T-helper 2 cell (primary cell): ENCODE results near the gene AOX1.
"Not testable (repeated sequence)": the region's sequence is repeated elsewhere in the genome, so short reads cannot be mapped to it uniquely, and the experiment has no call there.

Experiments
- DNase-seq, 5 experiments: peaks; one replicate each; pipeline versions ENCODE4 v3.0.0 to v3.0.0-alpha.2; 2012 to 2022

The AOX1 gene

DNA sequence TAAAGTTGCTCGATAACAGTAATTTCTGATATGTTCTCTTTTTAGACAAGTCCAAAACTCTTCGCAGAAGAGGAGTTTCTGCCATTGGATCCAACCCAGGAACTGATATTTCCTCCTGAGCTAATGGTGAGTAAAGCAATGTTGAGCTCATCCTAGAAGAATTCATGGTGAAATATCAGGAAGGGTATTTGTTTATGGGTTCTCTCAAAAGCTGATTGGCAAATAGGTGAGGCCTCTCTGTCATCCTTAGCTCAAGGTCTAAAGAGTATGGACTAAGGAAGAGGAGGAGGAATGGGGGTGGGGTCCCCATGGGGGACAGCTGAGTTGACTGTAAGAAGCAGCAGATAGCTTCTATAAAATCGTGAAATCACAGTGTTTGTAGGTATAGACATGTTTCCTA is 18.2 kb downstream of the AOX1 start:
- no peak for DNase-seq

DNA sequence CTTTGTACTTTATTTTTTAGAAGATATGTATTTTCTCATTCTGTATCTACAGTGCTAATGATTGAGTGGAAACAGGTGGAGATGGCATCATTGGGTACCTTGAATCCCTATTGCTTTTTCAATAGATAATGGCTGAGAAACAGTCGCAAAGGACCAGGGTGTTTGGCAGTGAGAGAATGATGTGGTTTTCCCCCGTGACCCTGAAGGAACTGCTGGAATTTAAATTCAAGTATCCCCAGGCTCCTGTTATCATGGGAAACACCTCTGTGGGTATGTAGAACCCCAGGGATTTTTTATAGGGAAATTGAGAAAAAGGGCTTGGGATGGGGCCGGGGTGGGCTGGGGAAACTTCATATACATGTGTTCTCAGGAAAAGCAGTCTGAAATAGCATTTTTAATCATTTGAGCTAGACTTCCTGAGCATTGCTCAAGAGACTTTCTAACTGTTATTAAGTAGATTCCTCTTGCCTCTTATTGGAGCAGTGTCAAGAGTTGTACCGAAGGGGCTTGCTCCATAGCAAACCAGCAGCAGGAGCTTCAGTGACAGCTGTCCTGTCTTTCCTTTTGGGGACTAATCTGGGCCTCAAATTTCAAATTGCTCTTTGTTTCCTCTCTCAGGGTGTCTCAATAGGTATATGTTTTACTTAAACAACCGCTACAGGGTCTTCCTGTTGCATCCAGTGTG is 18.9 kb downstream of the AOX1 start:
- no peak for DNase-seq

DNA sequence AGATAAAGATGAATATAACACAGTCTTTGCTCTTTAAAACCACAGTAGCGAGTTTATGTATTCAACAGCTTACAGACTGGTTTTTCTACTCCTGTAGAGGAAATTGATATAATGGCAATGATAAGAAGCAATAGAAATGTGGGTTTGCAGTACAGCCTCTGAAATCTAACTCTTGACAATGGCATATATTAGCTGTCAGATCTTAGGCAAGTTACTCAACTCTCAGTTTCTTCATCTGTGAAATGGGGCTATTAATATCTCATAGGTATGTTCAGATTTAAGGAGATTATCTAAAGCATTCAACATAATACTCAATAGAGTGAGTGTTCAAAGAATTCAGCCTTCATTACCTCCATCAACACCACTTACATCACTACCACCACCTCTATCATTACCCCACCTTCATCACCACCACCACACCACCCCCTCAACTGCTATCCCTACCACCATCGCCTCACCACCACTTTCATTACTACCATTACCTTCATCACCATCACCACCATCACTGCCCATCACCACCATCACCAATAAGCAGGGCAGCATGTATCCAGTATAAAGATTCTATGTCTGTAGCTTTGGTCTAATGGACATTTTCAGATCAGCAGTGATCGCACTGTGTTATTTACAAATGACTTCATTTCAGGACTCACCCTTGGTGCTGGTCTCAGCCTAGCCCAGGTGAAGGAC is 22.7 kb downstream of the AOX1 start:
- no peak for DNase-seq

DNA sequence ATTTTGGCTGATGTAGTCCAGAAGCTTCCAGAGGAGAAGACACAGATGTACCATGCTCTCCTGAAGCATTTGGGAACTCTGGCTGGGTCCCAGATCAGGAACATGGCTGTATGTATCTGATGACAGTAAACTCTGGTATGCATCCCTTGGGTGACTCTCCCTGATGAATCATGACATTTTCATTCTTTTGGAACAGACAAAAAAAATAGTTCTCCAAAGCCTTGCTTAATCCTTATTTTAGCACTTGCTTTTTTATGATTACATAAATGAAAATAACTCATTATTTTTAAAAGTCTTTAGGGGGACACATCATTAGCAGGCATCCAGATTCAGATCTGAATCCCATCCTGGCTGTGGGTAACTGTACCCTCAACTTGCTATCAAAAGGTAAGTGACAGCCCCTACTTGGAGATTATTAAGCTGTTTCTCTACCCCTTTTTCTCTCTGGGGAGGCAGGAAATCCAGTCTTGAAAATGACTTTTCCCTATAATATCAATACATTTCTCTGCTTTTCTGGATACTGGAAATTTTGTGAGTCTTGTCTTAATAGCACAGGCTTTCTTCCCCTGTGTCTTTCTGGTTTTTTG is 23.3 kb downstream of the AOX1 start:
- DNase-seq = no peak

DNA sequence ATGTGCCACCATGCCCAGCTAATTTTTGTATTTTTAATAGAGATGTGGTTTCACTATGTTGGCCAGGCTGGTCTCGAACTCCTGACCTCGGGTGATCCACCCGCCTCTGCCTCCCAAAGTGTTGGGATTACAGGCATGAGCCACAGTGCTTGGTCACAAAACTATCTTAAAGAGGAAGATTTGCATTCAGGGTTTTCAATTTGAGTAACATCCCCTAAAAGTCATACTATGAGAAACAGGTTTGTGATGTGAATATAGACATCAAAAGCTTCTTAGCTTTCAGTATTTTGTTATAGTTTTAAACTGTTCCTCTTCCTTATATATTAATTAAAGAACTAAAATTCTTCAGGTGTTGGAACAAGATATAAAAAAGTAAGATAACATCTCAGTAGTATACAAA is 24.4 kb downstream of the AOX1 start:
- DNase-seq = not testable (repeated sequence)

DNA sequence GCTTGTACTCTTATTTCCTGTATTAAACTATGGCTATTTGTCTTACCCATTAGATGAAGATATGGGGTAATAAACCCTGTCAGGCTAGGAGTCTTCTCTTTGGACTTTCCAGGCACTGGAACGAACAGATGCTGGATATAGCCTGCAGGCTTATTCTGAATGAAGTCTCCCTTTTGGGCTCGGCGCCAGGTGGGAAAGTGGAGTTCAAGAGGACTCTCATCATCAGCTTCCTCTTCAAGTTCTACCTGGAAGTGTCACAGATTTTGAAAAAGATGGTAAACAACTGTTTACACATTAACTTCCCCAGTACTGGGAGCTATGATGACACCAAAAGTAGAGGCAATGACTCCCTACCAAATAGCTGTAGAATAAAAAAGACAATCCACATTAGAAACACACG is 27.9 kb downstream of the AOX1 start:
- DNase-seq = no peak

DNA sequence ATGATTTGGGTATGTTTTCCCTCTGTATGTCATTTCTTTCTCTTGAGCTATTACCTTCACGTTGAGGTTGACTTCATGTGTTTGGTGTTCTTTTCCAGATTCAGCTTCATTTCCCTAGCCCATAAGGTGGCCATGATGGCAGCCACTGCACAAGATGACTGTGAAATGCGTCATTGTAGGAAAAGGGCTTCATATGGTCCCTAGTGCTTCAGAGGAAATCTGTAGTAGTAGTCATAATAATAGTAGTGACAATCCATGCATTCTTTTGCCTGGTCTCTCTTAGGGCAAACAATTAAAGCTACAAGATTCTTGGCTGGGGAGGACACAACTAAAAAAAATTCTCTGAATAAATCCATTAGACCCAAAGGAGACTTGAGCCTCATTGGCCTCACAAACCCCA is 28.4 kb downstream of the AOX1 start:
- DNase-seq = peak in 1 of 5 experiments; percentile 23

DNA sequence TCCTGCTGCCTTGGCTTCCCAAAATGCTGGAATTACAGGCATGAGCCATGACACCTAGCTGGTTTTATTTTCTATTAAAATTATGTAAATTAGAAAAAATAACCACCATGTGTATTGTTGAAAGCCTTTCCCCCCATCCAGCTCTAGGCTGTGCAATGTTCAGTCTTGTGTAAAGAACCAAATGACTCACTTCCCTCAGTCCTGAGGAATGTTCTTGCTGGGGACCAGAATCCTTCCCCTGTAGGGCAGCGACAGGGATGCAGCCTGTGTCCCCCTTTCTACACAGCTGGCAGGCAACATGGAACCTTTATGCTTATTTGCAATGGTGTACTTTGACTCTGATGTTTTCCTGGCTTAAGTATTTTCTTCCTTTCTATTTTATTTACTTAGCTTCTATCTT is 29.4 kb downstream of the AOX1 start:
- DNase-seq = no peak

DNA sequence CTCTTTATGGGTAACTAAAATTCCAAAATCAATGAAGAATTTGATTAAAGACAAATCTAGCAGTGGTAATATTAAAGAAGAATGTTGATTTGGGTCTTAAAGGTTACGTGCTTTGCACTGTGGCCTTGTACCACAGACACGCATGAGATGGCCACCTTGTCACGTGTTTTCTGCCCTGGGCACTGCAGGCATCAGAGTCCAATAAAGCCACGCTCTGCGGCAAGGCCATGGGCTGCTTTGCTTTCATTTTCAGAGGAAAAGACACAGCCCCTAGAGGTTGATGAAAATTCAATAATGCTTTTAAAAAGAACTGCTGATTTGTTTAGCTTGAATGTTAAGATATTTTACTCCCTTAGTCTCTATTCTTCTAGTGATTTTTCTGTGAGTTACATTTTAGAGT is 30.4 kb downstream of the AOX1 start:
- no peak for DNase-seq

DNA sequence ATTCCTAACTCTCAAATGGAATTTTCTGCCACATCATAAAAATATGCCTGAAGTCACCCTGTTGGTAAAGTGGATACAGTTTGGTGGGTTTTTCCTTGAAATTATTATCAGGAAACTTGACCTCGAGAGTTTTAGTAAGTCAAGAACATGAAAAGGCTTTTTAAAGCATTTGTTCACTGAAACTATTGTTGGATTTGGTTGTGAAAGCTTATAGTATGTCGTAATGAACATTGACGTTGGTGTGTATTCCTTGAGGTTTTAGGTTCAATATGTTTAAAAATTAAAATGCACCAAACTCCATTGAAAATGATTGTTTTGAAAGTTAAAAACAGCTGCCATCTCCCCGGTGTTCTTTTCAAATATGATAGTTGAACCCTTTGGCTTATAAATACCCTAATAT is 30.8 kb downstream of the AOX1 start:
- DNase-seq = no peak

DNA sequence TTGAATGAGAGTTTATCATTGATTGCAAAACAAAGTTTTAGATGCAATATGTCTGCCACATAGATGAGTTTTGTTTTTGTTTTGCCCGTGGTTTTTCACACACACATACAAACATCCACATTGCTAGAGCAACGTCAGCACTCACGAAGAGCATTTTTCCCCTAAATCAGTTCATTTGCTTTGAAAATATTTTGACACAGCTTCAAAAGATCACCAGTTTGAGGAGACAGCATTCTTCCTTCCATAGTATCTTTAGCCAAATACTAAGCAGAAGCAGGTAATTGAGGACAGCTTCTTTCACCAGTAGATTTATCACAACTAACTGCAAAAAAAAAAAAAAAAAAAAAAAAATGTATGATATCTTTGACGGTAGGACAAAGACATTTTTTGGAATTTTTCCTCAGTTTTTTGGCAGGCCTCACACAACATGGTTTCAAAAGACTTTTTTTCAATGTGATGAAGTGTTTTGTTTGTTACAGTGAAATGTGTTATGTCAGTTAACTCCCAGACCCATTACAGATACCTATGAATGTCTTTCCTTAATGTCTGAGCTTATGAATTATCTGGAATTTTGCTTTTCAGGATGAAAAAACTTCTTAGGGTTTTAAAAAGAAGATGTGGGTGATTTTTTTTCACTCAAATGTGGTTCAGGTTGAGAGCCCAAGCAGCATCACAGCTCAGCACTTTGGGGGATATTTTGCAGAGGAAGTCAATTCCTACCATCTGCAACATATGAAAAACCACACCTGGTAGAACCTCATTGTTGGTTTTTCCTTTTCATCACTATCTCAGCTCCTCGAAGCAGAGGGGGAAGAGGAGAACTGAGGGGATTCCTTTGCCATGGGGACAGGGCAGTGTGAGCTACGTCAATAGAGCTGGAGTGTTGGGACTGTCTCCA is 31.6 kb downstream of the AOX1 start:
- DNase-seq = peak in 1 of 5 experiments; percentile 18

DNA sequence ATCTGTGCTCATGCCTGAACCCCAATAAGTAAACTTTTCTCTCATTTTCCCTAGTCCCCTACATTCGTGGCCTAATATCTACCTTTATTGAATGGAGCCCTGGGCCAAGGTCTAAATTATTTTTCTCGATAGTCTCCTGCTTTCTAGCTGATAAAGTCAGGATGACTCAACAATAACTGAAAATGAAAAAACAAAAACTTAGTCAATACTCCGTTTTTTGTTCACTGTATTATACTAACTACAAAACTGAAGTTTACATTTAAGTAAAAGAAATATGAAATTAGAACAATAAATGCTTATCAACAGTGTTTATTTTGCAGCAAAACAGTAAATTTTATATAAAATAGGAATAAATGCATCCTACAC is 32.2 kb downstream of the AOX1 start:
- DNase-seq = no peak

DNA sequence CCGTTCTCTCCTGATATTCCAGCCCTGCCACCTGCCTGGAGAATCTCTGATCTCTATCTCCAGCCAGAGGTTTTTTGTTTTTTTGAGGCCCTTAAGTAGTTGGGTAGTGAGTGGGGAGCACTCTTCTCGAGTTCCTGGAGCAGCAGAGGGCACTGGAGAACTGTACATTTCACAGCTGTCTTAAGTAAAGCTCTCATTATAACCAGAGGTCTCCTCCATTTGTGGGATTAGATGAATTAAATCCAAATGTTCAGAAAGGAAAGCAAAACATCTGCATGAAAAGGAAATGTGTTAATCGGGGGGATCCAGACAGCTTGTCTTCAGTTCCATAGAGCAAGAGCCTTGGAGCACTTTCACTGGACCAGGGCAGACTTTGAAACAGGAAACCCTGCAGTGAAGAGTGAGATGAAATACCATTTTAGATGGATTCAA is 32.8 kb downstream of the AOX1 start:
- peak in 1 of 5 experiments; percentile 42 for DNase-seq

DNA sequence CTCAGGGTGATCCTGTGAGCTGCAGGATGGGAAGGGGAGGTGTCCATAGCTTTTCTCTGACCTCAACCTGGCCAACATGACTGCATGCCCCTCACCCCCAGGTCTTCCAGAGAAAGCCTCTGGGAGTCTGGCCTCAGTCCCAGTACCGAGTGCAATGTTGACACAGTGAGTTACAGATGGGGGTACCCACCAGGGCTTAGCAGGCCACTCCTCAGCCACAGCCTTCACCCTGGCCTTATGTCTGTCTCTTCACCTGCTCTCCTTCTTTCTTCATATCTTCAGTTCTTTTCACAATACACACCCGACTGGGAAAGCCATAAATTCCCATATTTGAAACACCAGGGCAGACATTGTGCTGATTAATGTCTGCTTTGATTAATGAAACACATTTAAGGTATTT is 33.5 kb downstream of the AOX1 start:
- no peak for DNase-seq

DNA sequence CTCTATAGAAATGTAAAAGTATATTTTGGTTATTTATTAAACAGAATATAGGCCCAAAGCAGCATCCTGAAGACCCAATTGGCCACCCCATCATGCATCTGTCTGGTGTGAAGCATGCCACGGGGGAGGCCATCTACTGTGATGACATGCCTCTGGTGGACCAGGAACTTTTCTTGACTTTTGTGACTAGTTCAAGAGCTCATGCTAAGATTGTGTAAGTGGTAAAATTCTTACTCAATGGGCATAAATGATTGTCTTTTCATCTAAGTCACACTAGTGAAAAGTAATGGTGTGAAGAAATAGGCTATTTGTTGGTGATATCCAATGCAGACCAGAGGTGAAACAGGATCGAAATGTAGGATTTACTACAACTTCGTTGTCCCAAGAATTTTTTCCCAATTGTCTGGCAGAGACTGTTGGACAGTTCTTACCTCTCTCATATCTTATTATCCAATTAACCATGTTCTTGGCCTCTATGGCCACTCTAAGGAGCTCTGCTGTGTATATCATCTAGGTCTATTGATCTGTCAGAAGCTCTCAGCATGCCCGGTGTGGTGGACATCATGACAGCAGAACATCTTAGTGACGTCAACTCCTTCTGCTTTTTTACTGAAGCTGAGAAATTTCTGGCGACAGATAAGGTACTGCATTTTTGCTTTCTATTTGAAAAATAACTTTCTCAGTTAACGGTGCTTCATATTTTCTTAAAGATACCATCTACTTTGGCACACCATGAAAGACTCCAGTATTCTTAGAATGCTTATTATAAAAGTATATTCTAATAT is 35.0 kb downstream of the AOX1 start:
- DNase-seq = peak in 1 of 5 experiments; percentile 16

DNA sequence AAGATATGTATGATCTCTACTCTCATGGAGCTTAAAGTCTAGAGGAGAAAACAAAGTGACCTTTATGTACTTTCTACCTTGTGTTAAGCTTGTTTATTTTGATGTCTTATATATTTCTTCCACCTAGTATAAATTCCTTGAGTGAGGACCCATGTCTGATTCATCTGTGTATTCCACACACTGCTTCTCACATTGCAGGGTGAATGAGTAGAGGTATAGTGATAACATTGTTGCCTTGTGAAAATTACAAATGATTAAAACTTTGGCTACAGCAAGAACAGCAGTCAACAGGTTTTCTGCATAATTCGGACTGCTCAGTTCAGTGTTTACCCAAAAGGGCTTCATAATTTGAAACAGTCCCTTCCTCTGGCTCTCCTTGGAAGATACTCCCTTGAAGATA is 36.3 kb downstream of the AOX1 start:
- no peak for DNase-seq

DNA sequence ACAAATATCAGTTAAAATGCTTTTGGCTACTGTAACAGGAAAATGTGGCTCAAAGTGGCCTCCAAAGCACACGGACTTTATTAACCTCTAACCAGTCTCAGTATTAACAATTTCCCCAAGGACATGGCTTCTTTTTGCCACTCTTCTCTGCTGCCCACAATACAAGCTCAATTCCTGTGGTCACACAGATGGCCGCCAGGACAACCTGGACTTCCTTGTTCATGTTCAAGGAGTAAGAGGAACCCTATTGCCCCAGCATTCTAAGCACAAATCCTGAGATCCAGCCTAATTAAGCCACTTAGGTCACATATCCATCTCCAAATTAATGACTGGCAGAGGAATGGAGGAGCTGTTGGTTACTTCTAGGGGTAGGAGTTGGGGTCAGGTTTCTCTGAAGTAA is 38.2 kb downstream of the AOX1 start:
- DNase-seq = no peak

DNA sequence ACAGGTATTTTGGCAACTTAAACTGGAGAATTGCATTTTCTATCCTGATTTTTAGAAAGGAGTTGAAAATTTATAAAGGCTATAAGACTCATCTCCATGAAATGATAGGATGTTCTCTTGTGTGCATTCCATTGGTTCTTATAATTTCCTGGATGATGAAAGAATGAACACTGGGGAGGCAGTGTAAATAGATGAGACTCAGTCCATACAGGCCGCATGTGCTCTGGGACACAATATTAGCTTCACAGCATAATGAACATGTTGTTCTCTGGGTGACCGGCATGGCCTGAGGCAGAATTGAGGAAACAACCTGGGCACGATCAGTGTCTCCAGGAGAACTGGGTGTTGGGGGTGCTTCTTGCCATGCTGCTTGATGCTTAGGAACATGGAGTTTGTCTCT is 38.8 kb downstream of the AOX1 start:
- DNase-seq = no peak

DNA sequence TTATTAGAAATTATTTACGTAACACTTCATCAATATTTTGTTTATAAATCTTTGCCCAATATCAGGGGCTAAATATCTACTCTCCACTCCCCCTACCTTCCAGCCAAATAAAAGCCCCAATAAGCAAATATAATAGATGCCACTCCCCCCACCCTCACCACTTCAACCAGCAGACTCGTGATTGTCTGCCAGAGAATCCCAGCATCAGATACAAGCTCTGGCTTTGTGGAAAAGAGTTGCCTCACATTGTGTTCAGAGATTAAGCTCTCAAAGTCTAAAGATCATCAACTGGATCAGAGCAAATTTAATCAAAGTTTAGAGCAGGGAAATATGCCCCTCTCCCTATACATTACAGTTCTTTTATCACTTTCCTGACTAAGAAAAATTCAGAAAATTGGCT is 39.5 kb downstream of the AOX1 start:
- DNase-seq = no peak

DNA sequence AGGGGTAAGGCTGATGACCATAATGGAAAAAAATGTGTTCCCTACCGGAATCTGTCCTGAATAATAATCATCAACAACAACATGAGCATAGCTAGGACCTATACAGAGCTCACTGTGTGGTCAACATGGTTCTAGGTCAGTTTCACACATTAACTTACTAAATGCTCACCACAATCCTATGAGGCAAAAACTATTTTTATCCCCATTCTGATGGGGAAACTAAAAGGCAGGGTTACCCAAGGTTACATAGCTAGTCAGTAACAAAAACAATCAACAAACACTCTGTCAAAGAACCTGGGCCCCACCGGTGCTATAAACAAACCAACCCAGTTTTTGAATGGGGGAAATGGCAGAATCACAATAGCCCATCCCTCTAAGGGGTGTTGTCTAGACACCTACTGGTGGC is 40.1 kb downstream of the AOX1 start:
- DNase-seq = no peak

DNA sequence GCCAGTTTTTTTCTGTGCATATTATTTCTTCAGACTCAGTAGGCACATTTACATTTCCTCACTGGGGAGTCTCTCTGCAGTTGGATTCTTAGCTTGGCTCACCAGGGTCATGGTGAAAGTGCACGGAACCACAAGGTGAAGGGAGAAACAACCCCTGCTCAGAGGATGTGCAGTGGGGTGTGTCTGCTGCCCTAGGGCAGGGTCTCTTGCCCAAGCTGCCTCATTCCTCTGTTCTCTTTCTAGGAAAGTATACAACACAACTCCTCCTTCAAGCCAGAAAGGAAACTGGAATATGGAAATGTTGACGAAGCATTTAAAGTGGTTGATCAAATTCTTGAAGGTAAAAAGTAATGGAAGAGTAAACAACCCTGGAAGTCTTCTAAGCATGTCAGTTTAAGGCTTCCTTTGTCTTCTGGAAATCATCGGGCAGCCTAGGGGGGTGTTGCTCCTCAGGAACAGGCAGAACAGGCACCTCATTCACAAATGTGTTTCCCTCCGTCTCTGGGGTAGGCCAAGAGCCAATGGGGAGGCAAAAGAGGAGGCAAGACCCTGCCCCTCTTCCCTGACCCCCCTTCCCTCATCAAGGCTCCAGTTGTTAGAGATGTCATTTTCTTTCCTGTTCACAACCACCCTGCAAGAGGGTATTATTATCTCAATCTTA is 41.4 kb downstream of the AOX1 start:
- DNase-seq = no peak

DNA sequence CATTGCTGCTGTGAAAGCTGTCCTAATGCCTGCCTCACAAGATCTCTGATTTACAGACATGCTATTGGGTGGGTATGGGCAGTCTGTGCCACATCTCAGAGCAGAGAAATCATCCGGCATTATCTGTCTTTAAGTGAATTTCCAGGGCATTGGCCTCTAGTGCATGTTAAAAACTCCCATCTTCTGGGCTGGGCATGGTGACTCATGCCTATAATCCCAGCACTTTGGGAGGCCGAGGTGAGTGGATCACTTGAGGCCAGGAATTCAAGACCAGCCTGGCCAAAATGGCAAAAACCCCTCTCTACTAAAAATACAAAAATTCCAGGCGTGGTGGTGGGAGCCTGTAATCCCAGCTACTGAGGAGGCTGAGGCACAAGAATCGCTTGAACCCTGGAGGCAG is 42.6 kb downstream of the AOX1 start:
- DNase-seq = not testable (repeated sequence)
